CD4-positive, alpha-beta memory T cell (primary cell): Measurements from ENCODE around the gene POU2F2. TPM values are rescaled to one million over a fixed set of nuclear protein-coding genes. Genes with fewer than 3 reads are reported as not detected.

ENCODE experiments used
- CTCF ChIA-PET: fragments of 350-600 bp; sonication (Branson Sonifier 250); formaldehyde crosslinking; loops from one replicate; lab custom pipeline; 2021; ENCODE audit warnings: inconsistent platforms; ENCODE audit not compliant: partially characterized antibody; lab: Charles Lee
- POLR2A ChIA-PET: fragments of 350-600 bp; sonication (Branson Sonifier 250); formaldehyde crosslinking; loops from one replicate; lab custom pipeline; 2021; ENCODE audit not compliant: partially characterized antibody; lab: Charles Lee
- DNase-seq, 5 donors: peaks; one replicate each; pipeline versions ENCODE4 v3.0.0 to v3.0.0-alpha.2; 2020 to 2022; ENCODE audit warnings: mixed read lengths in 1 of 5
- H3K27ac ChIP-seq: one replicate; pipeline ENCODE4 v1.7.0; 2013; ENCODE audit warnings: low read depth, low read length
- H3K27me3 ChIP-seq: 2 replicates; pipeline ENCODE4 v1.7.0; 2013; ENCODE audit warnings: mild to moderate bottlenecking, low read length, moderate library complexity; ENCODE audit not compliant: insufficient read depth
- H3K36me3 ChIP-seq: 2 replicates; pipeline ENCODE4 v1.7.0; 2013; ENCODE audit warnings: mild to moderate bottlenecking, low read length, moderate library complexity; ENCODE audit not compliant: insufficient read depth
- H3K4me1 ChIP-seq: 2 replicates; pipeline ENCODE4 v1.7.0; 2013; ENCODE audit warnings: mild to moderate bottlenecking, low read length, moderate library complexity; ENCODE audit not compliant: insufficient read depth
- H3K4me3 ChIP-seq, 2 donors: one replicate each; pipeline ENCODE4 v1.7.0; 2013; ENCODE audit warnings: low read length in 2 of 2, mild to moderate bottlenecking in 1 of 2
- H3K9me3 ChIP-seq, 2 donors: one replicate each; pipeline ENCODE4 v1.7.0; 2013; ENCODE audit warnings: low read length in 2 of 2, control low read depth in 1 of 2; ENCODE audit not compliant: control insufficient read depth in 1 of 2
- H3K27ac Mint-ChIP-seq, 7 donors: one replicate each; pipeline ENCODE4 v1.8.0; 2020 to 2021; ENCODE audit warnings: mixed read lengths in 7 of 7, mild to moderate bottlenecking in 6 of 7, inconsistent platforms in 3 of 7, moderate library complexity in 3 of 7
- H3K27me3 Mint-ChIP-seq, 2 donors: one replicate each; pipeline ENCODE4 v1.8.0; 2020 to 2021; ENCODE audit warnings: mixed read lengths in 2 of 2
- H3K36me3 Mint-ChIP-seq, 2 donors: one replicate each; pipeline ENCODE4 v1.8.0; 2020 to 2021; ENCODE audit warnings: mixed read lengths in 2 of 2, inconsistent platforms in 1 of 2, mild to moderate bottlenecking in 1 of 2
- H3K4me1 Mint-ChIP-seq, 4 donors: one replicate each; pipeline ENCODE4 v1.8.0; 2020 to 2021; ENCODE audit warnings: mixed read lengths in 4 of 4, mild to moderate bottlenecking in 1 of 4
- H3K4me3 Mint-ChIP-seq, 8 donors: one replicate each; pipeline ENCODE4 v1.8.0; 2020 to 2021; ENCODE audit warnings: mixed read lengths in 8 of 8, mild to moderate bottlenecking in 7 of 8, moderate library complexity in 6 of 8, inconsistent platforms in 3 of 8
- H3K9me3 Mint-ChIP-seq, 8 donors: one replicate each; pipeline ENCODE4 v1.8.0; 2020 to 2021; ENCODE audit warnings: mixed read lengths in 8 of 8, mild to moderate bottlenecking in 5 of 8, inconsistent platforms in 3 of 8, moderate library complexity in 1 of 8
- intact Hi-C: fragments of 100-400 bp; cut with micrococcal nuclease; formaldehyde crosslinking; loops from one replicate; pipeline ENCODE4 v1.15.1; 2023
- polyA plus RNA-seq, 2 donors: library from polyadenylated mRNA; unstranded; fragments of 300-500 nt; fragmentation: Illumina TruSeq; gene quantifications; one replicate each; pipeline ENCODE4 v1.2.3, GENCODE V29; 2021
- total RNA-seq, 2 experiments: library from RNA; stranded (reverse); gene quantifications; one replicate each; pipeline ENCODE4 v1.2.3, GENCODE V29; 2021

Gene POU2F2
- total and polyA plus RNA-seq, 4 experiments from 2014 or later = 3.1 to 69.3 (median 45.6) TPM

DNA sequence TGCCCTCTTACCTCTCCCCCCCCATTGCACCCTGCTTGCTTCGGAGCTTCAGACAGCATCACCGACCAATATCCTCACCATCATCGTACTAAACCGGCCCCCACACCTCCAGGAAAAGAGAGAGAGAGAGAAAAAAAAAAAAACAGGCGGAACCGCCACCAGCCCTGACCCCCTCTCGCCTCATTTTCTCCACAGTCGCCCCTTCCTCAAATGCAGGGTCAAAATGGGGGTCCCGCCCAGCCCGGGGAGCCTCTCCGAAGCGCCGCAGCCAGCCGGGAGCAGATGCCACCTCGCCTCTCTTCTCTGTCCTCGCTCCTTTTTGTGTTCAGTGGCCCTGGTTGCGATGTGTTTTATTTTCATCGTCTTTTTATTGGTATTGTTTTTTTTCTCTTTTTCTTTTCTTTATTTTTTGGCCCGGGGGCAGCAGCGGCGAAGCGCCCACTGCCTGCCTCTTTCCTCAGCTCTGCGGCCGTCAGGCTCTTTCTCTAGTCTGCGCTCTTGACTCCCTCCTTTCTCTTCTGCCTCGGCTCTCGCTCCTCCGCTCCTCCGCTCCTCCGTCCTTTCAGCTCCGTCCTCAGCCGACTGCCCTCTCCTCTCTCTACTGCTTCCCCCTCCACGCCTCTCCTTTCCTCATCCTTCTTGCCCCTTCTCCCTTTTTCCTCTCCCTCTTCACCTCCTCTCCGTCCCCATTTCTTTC lies 43.9 kb upstream of the POU2F2 start:
- H3K4me3 Mint-ChIP-seq = peak overlapping the region in 7 of 8 donors; percentile 88 to 96 (median 94)
- H3K36me3 Mint-ChIP-seq = no peaks in the 10 kb centered on the region
- intact Hi-C loops = loop anchor here (2.0 kb wide), 3 partner anchors 43 to 67 kb away; partner anchors contain the start of genes GSK3A and POU2F2

DNA sequence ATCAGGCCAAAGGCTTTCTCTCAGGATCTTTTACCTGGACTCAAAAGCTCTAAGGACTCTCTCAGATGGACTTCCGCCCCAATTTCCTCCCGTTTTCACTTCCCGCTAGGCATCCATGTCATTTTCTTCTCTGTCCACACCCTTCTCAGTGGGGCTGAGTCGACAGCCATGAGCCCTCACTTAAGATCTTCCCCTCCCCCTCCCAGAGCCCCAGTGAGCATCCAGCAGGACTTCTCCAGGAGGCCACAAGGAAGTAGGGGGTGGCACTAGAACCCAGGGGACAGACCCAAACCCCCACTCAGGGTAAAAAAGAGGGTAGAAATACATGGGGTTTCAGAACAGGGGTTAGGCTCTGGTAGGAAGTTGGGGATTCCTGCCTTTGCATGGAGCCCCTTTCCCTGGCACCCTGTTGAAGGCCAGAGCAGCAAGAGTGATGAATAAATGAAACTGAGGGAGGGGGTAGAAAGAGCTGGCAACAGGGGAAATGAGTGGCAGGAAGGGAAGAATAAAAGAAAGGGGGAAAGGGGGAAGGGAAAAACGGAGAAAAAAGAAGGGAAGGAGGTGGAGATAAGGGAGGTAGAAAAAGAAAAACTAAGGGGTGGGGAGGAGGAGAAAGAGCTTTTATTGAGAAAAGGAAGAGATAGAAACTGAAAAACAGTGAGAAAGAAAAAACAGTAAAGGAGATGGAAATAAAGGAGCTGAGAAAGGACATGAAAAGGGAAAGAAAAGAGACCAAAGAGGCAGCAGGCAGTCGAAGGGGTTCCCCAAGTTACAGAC lies 42.9 kb upstream of the POU2F2 start:
- Mint-ChIP-seq H3K4me3 (peak overlapping the region; percentile 63 to 96 (median 92)), H3K36me3 (no peaks in the 10 kb centered on the region), H3K4me1 (peaks cover 9 to 25% (median 13%) of the 10 kb centered on the region in 4 donors), H3K27me3 (peaks cover 4 to 11% of the 10 kb centered on the region in 2 donors), H3K9me3 (no peaks in the 10 kb centered on the region), H3K27ac (no peak overlapping the region)
- POLR2A ChIA-PET = interaction anchor here (1.2 to 3.3 kb wide), 6 partner anchors 10 to 287 kb away, joined by 3 to 39 read pairs (median 13); partner anchors contain the start of genes DEDD2 and GSK3A
- H3K36me3 ChIP-seq = no peaks in the 10 kb centered on the region
- DNase-seq = no peak
- CTCF ChIA-PET = interaction anchor here (0.6 to 2.2 kb wide), 6 partner anchors 10 to 958 kb away, joined by 3 to 9 read pairs (median 4); no protein-coding TSS in a partner anchor
- no peak overlapping the region for H3K4me3 ChIP-seq
- intact Hi-C loops = no loop called here
- no peaks in the 10 kb centered on the region for H3K9me3 ChIP-seq
- peaks cover 17% of the 10 kb centered on the region for H3K27me3 ChIP-seq
- H3K27ac ChIP-seq = no peak overlapping the region
- H3K4me1 ChIP-seq = peaks cover 29% of the 10 kb centered on the region

More for the DNA sequence above, 43.9 kb upstream of the POU2F2 start:
- H3K9me3 ChIP-seq = no peaks in the 10 kb centered on the region
- Mint-ChIP-seq H3K27ac (peak overlapping the region; percentile 2 to 89 (median 36)), H3K9me3 (no peaks in the 10 kb centered on the region), H3K4me1 (peaks cover 9 to 25% (median 14%) of the 10 kb centered on the region in 4 donors), H3K27me3 (peaks cover 4 to 11% of the 10 kb centered on the region in 2 donors)
- no peaks in the 10 kb centered on the region for H3K36me3 ChIP-seq
- peak in 1 of 5 donors; percentile 24 for DNase-seq
- peaks cover 17% of the 10 kb centered on the region for H3K27me3 ChIP-seq
- peaks cover 29% of the 10 kb centered on the region for H3K4me1 ChIP-seq
- H3K27ac ChIP-seq = no peak overlapping the region
- POLR2A ChIA-PET = interaction anchor here (0.6 to 3.3 kb wide), 18 partner anchors 9 to 288 kb away, joined by 3 to 39 read pairs (median 5); partner anchors contain the start of genes DEDD2, GSK3A, PAFAH1B3 and PRR19
- peak overlapping the region in 1 of 2 donors; percentile 58 for H3K4me3 ChIP-seq
- CTCF ChIA-PET = interaction anchor here (0.6 to 2.2 kb wide), 20 partner anchors 9 to 959 kb away, joined by 3 to 10 read pairs (median 4); partner anchors contain the start of genes GSK3A, POU2F2 and ZNF526

DNA sequence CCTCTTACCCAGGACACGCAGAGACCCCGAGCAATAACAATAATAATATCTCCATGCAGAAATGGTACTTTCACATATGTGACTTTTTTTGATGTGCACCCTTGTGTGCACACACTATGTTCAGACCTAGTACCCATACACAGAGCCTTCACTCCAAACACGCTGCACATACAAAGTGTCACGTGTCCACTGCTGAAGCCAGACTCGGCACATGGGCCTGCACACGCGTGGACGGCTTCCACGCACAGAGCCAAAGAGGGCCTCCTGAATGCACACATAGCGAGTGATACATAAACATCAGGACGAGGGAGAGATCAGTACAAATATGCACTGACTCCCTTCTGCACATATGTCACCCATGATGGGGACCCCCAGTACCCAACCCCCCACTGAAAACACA lies 41.9 kb upstream of the POU2F2 start:
- Mint-ChIP-seq H3K9me3 (no peaks in the 10 kb centered on the region), H3K4me3 (peak overlapping the region in 3 of 8 donors; percentile 22 to 59 (median 32)), H3K27me3 (peaks cover 4 to 11% of the 10 kb centered on the region in 2 donors), H3K27ac (no peak overlapping the region), H3K36me3 (no peaks in the 10 kb centered on the region), H3K4me1 (peaks cover 7 to 25% (median 10%) of the 10 kb centered on the region in 4 donors)
- CTCF ChIA-PET = no interaction called here
- H3K36me3 ChIP-seq = no peaks in the 10 kb centered on the region
- DNase-seq = no peak
- POLR2A ChIA-PET = interaction anchor here (3.3 kb wide), 1 partner anchor 26 kb away, joined by 39 read pairs; no protein-coding TSS in a partner anchor
- H3K27me3 ChIP-seq = peaks cover 15% of the 10 kb centered on the region
- no peak overlapping the region for H3K4me3 ChIP-seq
- H3K27ac ChIP-seq = no peak overlapping the region
- intact Hi-C loops = no loop called here
- H3K9me3 ChIP-seq = no peaks in the 10 kb centered on the region
- H3K4me1 ChIP-seq = peaks cover 29% of the 10 kb centered on the region

DNA sequence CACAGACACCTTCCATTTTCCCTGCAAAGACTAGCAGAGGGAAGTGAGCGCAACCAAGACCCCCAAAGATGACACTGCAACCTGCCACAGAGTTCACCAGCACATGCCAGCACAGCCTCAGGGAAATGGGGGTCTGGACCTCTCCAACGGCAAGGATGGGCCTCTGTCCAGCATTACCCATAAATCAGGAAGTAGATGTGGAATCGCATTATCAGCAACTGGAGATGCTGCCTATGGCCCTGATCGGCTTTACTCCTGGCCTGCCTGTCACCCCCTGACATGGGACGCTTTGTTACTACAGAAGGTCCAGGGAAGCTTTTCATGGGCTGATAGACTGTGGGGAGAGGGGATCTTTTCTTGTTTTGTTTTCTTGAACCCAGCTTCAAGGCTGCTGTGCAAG lies 41.4 kb upstream of the POU2F2 start:
- Histone ChIP-seq H3K36me3 (no peaks in the 10 kb centered on the region), H3K27me3 (peaks cover 11% of the 10 kb centered on the region), H3K9me3 (no peaks in the 10 kb centered on the region), H3K27ac (no peak overlapping the region), H3K4me1 (peaks cover 29% of the 10 kb centered on the region), H3K4me3 (no peak overlapping the region)
- CTCF ChIA-PET = no interaction called here
- peaks cover 4 to 11% of the 10 kb centered on the region in 2 donors for H3K27me3 Mint-ChIP-seq
- H3K9me3 Mint-ChIP-seq = no peaks in the 10 kb centered on the region
- H3K27ac Mint-ChIP-seq = no peak overlapping the region
- H3K4me3 Mint-ChIP-seq = peak overlapping the region in 3 of 8 donors; percentile 22 to 59 (median 25)
- no peak for DNase-seq
- POLR2A ChIA-PET = no interaction called here
- intact Hi-C loops = no loop called here
- H3K4me1 Mint-ChIP-seq = peaks cover 7 to 25% (median 10%) of the 10 kb centered on the region in 4 donors
- H3K36me3 Mint-ChIP-seq = no peaks in the 10 kb centered on the region

DNA sequence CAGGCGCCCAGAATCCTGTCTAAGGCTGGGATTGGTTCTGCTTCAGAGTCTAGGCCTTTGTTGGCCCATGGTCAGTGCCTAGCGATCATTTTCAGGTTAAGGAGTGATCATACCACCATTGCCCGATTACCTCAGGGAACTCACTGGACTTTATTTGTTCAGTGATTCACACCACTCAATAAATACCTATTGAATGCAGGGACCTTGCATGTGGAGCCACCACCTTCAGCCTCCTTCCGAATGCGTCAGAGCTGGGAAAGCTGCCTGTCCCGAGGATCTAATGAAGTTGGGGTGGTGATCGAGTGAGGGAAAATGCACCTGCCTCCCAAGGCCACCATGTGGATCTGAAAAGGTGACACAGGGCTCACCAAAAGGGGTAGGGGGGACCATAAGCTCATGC lies 40.0 kb upstream of the POU2F2 start:
- H3K36me3 Mint-ChIP-seq = no peaks in the 10 kb centered on the region
- no peak for DNase-seq
- Histone ChIP-seq H3K27ac (no peak overlapping the region), H3K36me3 (no peaks in the 10 kb centered on the region), H3K4me1 (peaks cover 16% of the 10 kb centered on the region), H3K9me3 (no peaks in the 10 kb centered on the region), H3K27me3 (peaks cover 11% of the 10 kb centered on the region), H3K4me3 (no peak overlapping the region)
- H3K27me3 Mint-ChIP-seq = peaks cover 4 to 11% of the 10 kb centered on the region in 2 donors
- no peak overlapping the region for H3K4me3 Mint-ChIP-seq
- POLR2A ChIA-PET = no interaction called here
- CTCF ChIA-PET = interaction anchor here (0.8 kb wide), 1 partner anchor 19 kb away, joined by 3 read pairs; no protein-coding TSS in a partner anchor
- H3K27ac Mint-ChIP-seq = peak overlapping the region in 1 of 7 donors; percentile 83
- no peaks in the 10 kb centered on the region for H3K9me3 Mint-ChIP-seq
- peaks cover 7 to 25% (median 10%) of the 10 kb centered on the region in 4 donors for H3K4me1 Mint-ChIP-seq
- intact Hi-C loops = no loop called here

DNA sequence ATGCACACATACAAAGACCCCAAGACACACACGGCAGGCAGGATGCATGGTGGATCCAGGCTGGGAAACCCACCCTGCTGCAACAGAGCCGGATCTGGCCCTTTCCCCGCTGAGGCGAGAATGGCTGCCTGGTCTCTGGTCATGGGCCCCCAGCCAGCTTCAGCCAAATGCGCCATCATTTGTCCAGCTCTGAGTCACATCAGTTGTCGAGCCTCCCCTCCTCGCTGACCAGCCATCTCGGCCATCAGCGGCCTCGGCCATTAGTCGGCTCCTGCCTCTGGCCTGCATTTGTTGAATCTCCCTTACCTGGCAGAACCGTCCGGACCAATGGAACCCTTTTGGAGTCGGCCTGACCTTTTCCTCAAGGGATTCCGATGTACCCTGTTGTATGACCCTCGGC lies 38.5 kb upstream of the POU2F2 start:
- intact Hi-C loops = no loop called here
- peaks cover 11% of the 10 kb centered on the region for H3K27me3 ChIP-seq
- no peak overlapping the region for H3K27ac ChIP-seq
- no peaks in the 10 kb centered on the region for H3K36me3 ChIP-seq
- Mint-ChIP-seq H3K4me1 (peaks cover under 1 to 16% (median 4%) of the 10 kb centered on the region in 4 donors), H3K9me3 (no peaks in the 10 kb centered on the region), H3K27ac (no peak overlapping the region), H3K4me3 (no peak overlapping the region), H3K27me3 (peaks cover 0 to 7% of the 10 kb centered on the region in 2 donors), H3K36me3 (no peaks in the 10 kb centered on the region)
- ChIA-PET CTCF (no interaction called here), POLR2A (no interaction called here)
- peaks cover 7% of the 10 kb centered on the region for H3K4me1 ChIP-seq
- no peak overlapping the region for H3K4me3 ChIP-seq
- no peaks in the 10 kb centered on the region for H3K9me3 ChIP-seq
- DNase-seq = no peak
